Measurements from ENCODE around the gene THBS3.

THBS3 gene

GRCh38 chr1:155184835-155185782, 22.6 kb downstream of the THBS3 start:
- TF ChIP-seq, protein P1, sequence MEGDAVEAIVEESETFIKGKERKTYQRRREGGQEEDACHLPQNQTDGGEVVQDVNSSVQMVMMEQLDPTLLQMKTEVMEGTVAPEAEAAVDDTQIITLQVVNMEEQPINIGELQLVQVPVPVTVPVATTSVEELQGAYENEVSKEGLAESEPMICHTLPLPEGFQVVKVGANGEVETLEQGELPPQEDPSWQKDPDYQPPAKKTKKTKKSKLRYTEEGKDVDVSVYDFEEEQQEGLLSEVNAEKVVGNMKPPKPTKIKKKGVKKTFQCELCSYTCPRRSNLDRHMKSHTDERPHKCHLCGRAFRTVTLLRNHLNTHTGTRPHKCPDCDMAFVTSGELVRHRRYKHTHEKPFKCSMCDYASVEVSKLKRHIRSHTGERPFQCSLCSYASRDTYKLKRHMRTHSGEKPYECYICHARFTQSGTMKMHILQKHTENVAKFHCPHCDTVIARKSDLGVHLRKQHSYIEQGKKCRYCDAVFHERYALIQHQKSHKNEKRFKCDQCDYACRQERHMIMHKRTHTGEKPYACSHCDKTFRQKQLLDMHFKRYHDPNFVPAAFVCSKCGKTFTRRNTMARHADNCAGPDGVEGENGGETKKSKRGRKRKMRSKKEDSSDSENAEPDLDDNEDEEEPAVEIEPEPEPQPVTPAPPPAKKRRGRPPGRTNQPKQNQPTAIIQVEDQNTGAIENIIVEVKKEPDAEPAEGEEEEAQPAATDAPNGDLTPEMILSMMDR (IDR thresholded peaks at IDR 0.05) = no peak

DNA sequence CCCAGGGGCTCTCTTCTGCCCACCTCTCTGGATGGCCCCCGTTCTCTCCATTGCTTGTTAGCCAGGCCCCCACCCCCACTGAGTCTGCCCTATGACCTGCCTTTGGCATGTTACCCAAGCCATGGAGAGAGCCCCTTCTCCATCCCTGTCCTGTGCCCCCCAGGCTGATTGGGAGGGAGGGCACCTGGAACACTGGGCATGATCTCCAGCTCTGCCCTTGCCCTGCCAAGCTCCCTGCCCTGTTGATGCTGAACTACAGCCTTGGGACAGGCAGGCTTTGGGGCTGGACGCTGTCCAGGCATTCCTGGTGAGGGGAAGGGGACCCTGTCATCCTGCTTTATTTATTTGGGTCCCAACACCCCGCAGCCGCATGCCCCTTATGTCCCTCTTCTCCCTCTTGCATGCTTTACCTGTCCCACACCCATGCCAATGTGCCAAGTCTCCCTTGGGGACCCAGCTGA, 23.3 kb downstream of the THBS3 start:
- TF ChIP-seq, protein P1 (IDR thresholded peaks at IDR 0.05) = no peak

GRCh38 chr1:155183775-155184221, 23.9 kb downstream of the THBS3 start:
- TF ChIP-seq, protein P1 (IDR thresholded peaks at IDR 0.05) = no peak

GRCh38 chr1:155182052-155182550, 25.6 kb downstream of the THBS3 start:
- TF ChIP-seq, protein P1 (IDR thresholded peaks at IDR 0.05) = no peak

DNA sequence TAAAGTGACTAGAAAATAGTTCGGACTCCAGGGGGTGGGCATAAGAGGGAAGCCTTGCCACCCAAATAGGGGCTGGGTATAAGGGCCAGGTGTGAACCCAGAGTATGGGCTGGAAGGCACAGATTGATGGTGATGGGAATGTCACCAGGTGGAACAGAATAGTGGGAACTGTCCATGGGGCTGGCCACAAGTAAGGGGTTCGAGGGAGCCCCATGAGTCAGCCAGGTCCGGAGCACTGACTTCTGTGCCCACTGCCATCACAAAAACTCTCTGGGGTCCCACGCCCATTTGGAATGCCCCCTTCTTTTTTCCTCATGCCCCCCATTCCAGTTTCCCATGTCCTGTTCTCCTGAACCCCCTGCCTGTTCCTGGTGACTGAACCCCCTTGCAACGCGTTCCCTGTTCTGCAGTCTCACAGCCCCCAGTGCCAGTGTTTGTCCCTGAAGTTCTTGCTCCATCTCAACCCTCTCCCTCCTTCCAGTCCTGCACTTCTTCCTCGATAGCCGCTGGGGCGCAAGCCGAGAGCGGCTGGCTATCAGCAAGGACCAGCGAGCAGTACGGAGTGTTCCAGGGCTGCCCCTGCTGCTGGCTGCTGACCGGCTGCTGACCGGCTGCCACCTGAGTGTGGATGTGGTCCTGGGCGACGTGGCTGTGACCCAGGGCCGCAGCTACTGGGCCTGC, 26.2 kb downstream of the THBS3 start:
- TF ChIP-seq, protein P1 (IDR thresholded peaks at IDR 0.05) = no peak

- TF ChIP-seq, protein P1 (IDR thresholded peaks at IDR 0.05) = no peak
Measured at GRCh38 chr1:155179112-155180031, 28.3 kb downstream of the THBS3 start.
